NCI-H2107 (cell line): Measurements from ENCODE around the gene HEBP2.
"Not testable (repeated sequence)": the region's sequence is repeated elsewhere in the genome, so short reads cannot be mapped to it uniquely, and the experiment has no call there.

ENCODE experiments used
- DNase-seq: peaks from one replicate; lab custom pipeline; 2025; lab: John Stamatoyannopoulos, UW

The HEBP2 gene

DNA sequence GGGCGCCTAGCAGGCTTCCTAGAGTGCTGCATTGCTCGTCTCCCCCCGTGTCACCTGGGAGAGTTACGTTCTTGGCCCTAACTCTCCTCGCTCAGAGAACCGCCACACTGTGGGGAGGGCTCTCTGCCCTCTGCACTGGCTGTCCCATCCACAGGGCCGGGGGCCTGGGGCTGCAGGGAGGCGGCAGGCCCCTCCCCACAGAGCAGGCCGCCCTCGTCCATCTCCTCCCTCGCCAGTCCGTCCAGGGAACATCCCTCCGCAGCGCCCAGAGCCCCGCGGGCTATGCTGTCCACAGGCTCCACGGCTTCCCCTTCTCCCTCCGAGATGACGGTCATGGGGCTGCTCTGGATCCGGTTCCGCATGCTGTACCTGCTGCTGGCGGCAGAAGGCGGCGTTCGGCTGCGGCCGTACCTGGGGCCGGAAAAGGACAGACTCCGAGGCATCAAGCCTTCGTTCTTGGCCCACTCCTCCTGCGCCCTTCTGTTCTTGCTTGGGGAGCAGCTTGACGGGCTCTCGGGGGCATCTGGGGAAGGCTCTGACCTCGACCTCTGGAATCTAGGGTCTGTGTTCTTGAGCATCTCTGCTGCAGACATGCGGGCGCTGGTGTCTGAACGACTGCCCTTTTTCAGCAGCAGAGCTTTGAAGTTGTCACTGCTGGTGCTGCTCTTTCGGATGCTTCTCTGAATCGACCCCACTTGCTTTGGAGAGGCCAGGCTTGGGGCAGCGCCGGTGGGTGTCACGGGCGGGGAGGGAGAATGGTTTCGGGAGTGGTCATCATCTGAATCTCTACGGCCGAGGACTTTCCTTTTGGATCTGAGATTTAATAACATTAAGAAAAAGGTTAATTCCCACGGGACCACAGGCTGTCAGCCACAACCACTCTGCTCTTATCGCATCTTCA lies 20.2 kb downstream of the HEBP2 start:
- no peak for DNase-seq

DNA sequence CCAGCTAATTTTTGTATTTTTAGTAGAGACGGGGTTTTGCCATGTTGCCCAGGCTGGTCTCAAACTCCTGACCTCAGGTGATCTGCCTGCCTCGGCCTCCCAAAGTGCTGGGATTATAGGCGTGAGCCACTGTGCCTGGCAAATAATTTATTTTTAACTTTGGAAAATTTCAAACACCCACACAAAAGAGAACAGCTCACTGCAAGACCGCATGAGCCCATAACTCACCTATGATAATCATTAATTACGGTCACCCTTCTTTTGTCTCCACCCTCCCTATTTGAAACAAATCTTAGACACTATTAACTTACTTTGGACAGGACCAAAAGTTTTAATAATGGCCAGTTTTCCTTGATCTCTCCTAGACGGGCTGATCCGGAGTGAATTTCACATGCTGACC lies 21.2 kb downstream of the HEBP2 start:
- DNase-seq, result not testable (repeated sequence)

DNA sequence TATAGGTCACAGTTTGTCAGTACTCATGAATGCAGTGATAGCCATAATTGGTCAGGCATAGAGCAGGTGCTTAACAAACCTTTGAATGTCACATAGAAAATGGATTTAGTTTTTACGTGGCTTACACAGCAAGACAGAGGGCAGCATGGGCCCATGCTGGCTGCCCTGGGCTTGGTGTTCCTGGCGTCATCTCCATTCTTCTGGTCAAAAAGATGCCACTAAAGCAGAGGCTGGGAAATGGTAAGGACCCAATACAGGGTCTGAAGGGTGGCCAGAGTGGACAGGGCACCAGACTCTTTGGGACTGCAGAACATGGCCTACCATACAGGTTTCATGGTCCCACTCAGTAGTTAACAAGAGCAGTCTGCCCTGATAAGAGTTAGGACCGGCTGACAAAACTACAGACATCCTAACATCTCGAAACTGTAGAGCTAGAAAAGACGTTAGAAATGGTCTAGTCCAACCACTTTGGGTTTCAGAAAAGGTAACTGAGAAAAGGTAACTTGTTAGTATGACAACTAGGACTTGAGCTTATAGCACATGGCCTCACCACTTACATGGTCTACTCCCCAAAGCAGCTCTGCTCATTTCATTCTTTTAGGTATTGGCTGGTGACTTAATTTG lies 22.6 kb downstream of the HEBP2 start:
- DNase-seq, result no peak

DNA sequence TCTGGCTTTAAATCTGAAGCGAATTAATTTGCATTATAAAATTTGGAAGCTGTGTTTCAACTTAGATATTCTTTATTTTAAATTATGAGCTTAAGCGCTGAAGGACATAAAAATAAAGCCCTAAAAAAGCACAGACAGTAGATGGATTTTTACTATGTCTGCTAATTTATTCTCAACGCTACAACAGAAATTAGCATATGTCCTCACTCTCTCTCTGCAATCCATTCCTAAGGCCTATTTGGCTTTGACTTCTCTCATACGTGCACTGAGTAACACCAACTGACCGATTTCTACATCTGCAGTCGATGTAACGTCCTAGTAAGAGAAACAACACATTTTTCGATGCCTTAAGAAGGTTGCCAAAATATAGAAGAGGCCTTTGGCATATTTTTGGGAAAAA lies 23.7 kb downstream of the HEBP2 start:
- DNase-seq, result no peak

DNA sequence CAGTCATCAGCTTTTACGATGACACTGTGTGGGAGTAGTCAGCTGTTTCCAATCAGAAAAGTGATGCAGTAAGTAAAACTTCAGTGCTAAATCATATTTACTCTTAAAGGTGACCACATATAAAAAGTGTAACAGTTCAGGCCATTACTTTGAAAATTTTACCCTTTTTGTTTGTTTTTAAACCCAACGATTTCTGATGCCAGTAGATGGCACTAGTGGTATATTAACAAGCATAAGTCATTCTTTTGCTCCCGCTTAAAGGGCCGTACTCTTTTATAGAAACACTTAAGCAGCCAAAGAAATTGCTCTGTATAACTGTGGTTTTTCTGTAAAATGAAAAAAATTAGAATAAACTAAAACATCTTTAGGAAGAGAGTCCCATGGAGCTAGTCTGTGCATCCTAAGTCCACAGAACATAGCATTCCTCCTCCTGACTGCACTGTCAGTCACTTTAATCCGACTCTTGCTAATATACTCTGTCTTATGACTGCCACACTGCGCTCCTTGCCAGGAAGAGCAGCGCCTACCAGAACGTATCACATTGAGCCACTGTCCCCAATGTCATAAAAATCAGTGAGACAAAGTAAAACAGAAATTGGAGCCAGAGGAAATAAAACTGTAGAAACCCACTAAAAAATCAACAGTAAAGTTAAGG lies 25.0 kb downstream of the HEBP2 start:
- DNase-seq, result no peak

DNA sequence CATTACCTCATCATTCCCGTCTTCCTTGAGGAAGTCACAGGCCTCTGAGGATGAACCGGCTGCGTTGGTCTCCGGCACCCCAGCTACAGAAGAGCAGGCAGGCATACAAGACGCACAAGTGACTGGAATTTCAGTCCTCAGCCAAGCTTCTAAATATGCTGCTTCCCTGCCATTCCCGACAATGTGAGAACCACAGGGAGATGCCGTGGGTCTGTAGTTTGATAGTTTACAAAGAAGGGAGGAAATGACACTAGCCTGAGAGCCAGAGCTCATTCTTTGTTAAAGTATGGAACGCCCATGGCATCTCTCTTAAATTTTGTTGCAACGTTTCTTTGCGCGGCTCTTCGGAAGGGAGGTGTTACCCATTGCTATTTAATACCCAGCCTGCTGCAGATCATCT lies 25.7 kb downstream of the HEBP2 start:
- no peak for DNase-seq

DNA sequence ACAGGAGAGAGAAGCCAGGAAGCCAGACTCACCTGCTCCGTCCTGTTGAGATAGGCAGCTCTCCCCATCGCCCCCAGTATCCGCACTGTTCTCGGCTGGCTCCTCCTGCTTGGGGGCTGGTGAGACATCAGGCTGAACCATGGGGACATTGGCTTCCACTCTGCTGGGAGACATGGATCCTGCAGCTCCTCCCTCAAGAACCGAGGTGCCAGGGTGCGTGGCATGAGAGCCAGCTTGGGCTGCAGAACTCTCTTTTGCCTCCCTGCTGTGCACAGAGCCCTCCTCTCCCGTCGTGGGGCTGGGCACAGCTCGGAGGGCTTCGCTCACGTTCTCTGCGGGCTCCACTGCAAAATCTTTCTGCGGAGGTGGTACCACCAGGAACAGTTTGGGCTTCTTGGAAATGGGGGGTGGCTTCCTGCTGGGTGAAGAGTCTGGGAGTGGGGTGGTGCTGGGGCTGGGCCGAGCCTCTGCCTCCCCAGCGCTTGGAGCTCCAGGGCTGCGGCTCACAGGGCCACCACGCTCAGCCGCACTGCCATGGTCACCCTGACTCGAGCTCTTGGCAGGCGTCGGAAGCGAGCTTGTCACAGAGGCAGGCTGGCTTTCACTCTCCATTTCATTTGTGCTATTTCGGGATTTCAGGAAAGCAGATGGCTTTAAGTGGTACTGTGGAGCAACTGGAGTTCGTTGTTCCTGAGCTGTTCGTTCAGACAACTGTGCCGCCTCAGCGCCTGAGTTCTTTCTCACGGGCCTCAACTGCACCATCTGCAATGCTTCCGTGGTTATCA lies 26.5 kb downstream of the HEBP2 start:
- DNase-seq, result no peak

DNA sequence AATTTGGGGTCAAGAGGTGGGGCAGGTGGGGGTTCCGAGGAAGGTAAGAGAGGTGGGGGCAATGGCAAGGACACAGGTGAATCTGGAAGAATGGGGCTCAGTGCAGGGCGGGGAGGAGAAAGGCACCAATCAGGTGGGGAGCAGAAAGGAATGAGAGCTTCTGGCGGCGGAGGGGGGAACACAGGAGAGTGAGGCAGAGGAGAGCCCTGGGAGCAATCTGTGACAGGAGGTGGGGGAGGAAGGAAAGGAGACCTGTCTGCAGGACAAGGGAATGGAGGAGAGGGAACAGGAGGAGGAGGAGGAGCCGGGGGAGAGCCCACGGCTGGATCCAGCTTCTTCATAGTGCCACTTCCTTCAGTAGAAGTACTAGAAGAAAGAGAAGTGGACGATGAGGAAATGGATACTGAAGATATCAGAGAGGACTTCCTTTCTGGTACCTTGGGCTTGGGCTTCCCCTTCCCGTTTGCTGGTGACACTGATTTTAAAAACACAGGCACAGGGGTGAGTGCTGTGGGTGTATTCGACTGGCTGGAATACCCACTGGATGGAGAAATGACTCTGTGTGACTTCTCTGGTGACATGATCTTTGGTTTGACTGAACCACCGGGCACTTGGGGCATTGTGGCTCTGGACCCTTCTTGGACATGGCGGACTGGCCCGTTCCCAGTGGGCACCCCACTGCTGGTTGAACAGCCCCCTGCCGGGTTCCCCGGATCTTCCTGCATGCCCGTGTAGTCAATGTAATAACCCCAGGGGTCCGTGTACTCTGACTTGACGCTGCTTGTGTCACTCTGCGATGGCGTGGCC lies 27.4 kb downstream of the HEBP2 start:
- no peak for DNase-seq

DNA sequence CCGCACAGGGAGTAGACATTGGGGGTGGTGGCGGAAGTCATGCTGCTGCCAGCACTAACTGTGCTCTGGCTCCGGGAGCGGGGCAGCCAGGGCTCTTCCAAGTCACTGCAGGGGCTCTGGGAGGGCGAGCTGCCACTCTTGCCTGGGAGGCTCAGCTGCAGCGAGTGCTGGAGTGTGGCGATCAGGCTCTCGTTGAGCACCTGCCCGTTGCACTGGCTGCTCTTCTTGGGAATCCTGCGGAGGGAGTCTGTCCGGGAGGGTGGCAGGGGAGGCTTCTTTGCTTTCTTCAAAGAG lies 28.0 kb downstream of the HEBP2 start:
- DNase-seq, result no peak

DNA sequence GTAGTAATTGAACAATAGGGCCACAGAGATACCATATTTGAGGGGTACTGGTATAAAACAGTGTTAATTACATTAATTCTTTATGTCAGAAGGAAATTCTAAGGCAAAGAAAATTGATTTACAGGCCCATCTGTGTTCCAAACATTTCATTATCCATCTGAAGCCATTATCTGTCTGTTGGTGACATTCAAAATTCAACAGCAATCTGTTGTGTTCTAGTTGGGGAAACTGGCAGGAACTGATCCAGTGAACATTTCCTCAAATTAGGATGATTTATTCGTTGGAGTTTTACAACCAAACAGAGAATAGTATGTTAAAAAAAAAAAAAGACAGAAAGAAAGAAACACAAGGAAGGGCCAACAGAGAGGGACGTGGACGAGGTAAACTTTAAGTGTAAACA lies 30.1 kb downstream of the HEBP2 start:
- DNase-seq, result no peak

DNA sequence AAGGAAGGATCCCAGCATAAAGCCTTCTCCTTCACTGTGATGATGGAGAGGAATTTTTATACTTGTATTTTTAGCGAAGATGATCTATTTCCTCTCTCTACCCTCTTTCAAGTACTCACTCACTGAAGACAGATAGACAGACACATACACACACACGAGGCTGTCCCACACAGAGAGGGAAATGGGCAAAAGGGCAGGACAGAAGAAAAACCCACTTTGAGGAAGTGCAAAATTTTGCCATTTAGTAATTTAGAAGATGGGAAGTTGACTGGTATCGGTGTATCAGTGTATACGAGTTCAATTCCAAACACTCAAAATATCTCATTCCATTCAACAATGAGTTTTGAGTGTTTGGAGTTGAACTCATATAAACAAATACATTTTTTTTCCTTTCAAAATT lies 30.9 kb downstream of the HEBP2 start:
- no peak for DNase-seq

DNA sequence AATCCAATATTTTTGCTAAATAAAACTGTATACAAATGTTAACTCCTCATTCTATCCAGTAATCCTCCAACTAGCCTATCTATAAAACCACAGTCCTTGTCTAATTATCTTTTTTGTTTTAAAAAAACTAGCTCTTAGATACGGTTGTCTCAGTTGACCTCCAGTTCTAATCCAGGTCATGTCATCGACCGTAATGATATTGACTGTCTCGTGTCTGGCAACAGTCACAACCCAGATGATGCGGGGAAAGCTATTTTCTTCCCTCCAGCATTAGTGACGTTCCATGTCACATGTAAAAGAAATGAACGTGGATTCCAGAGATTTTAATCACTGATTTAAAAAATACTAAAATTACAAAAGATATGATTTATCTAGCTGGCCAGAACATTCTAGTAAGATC lies 35.5 kb downstream of the HEBP2 start:
- no peak for DNase-seq

DNA sequence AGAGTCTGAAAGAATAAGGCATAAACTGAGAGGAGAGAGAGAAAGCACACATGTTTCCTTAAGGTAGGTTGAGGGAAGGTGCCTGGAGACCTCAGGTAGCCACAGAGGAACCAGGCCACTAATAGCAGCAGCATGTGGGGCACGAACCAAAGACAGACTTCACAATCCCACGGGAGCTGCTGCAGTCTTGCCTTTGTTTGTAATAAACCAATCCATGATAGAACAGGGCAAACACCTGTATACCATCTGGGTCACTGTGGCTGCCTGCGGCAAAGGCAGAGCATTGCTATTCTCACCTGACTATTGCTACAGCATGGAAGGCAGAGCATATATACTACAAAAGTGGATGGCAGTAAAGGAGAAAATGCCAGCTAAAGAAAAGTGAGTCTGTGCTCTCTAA lies 36.3 kb downstream of the HEBP2 start:
- DNase-seq, result no peak

DNA sequence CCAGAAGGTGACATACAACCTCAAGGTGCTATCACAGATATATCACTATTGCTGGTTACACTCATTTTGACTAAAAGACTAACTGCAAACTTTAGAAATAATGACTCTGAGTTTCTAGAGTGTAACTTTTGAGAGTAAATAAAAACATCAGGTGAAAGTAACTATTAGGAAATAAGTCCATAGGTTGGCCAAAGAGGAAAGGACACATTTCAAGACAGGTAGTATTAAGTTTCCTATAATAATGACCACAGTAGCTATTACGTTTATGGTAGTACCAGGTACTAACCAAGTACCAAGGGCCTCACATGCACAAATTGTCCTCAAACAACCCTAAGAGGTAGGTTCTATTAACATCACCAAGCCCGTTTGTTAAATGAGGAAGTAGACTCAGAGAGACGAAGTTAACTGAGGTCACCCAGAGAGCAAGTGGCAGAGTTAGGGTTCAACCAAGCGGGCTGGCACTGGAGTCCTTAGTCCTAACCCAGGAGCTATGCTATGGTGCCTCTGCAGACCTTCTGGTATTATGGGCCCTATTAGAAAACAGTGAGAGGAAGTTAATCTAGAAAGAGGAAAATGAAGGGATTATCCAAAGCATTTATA lies 36.8 kb downstream of the HEBP2 start:
- no peak for DNase-seq

DNA sequence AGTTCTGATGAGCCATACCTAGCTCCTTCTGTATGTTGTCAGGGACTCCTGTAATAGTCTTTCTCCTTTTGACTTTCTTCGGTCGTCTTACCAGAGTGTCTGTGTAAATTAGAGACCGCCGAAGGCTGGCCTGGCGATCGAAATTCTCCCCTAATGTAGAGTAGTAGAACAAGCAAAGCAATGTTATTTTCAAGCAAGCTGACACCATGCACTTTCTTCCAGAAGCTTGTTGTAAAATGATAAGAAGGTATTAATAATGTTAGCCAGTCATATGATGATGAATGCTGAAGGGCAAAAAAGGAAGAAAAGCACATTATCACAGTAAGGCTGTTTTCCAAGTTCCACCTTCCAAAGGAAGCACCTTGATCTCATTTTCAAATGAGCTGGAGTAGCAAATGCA lies 37.9 kb downstream of the HEBP2 start:
- DNase-seq, result no peak

DNA sequence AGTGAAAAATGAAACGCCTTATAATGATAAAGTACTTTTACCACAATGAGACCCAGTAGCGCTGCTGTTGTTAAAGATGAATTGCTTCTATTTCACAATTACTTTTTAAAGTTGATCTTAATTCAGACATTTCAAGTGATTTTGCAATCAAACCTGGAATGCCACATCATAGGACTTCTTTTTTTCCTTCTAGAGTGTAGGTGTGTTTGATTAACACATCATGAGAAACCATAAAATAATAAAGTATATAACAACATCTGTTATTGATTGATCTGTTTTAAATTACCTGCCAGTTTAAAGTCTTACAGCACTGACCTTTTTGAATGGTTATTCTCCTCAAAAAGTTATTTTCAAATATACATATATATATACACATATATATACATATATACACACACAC lies 38.6 kb downstream of the HEBP2 start:
- no peak for DNase-seq

DNA sequence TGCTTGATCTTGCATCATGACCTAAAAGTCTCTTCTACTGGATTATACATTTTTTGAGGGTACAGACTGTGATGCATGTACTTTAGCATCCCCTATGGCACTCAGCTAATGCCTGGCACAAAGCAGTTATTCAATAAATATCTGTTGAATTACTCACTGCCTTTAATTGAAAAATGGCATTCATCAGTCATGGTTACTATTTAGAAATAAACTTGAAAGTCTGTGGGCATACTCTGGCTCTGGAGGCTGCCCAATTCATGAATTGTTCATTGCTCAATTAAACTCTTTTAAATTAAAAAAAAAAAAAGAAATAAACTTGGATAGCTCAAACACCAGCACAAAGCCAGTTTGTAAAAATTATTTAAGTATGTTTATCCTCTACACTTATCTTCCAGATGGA lies 40.0 kb downstream of the HEBP2 start:
- no peak for DNase-seq

DNA sequence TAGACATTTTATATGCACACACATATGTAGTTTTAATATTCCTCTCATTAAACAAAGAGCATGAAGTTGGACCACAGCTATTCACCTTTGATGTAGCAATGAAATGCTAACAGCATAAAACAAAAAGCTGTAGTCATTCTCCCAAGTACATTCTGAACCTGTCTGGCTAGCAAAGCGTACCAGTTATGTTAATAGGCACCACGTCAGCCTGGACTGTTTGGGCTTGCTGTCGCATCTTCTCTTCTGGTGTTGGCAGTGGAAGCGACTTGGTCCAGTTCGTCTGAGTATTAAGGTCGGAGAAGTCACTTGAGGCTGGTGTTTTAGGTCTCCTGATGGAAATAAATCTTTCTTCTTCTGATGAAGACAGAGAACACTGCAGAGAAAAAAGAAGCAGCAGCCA lies 42.8 kb downstream of the HEBP2 start:
- no peak for DNase-seq

DNA sequence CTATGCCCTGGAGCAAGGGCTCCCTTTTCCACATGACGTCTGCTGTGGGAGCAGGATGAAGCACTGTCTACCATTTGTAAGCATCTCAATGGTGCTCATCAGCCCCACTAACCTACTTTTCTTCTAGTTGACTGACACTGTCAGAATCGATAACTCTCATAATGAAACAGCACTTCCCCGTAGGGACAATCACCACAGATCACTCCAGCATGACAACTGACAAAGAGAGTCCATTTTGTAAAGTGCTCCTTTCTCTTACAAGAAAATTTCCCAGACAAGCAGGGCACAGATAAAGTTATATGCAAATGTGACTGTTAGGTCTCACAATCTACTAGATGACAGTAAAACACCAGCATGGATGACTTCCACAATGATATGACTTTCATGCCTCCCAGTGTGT lies 46.4 kb downstream of the HEBP2 start:
- DNase-seq, result no peak

DNA sequence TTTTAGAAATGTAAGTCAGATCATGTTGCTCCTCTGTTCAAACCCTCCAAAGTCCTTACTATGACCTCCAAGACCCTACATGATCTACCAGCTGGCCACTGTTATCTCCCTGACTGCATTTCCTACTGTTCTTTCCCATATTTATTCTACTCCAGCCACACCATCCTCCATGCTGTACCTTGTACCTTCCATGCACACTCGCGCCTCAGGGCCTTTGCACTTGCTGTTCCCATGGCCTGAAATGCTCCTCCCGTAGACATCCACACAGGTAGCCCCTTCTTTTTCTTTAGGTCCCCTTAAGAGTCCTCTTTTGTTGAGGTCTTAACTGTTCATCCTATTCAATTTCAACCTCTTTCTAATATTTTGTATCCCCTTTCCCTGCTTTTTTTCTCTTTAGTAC lies 47.0 kb downstream of the HEBP2 start:
- no peak for DNase-seq

DNA sequence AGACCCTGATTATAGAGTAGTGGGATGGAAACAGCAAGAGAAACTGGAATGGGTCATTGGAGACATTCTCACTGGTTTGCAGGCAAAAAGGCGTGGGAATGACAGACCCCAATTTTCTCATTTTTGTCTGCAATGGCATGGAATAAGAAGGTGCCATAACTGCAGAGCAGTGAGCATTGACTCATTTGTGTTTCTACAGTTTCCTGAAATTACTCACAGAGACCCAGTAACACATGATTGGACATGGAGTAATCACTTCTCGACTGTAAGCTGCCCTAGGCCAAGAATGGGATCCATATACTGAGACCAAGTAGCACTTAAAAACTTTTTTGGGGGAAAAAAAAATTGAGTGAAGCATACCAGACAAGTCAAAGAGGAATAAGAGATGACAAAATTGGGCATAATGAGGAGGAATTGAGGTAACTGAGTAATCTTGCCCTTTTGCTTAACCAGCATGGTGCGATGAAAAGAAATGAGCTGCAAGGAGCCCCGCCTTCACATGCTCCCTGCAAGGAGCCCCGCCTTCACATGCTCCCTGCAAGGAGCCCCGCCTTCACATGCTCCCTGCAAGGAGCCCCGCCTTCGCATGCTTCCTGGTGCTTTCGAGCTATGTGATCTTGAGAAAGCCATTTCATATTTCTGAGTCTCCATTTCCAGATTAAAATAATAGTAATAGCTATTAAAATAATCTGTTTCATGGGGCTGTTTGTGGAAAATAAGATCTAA lies 51.1 kb downstream of the HEBP2 start:
- DNase-seq, result no peak
